ENCODE measurements around the gene SEBOX.

The SEBOX gene

DNA sequence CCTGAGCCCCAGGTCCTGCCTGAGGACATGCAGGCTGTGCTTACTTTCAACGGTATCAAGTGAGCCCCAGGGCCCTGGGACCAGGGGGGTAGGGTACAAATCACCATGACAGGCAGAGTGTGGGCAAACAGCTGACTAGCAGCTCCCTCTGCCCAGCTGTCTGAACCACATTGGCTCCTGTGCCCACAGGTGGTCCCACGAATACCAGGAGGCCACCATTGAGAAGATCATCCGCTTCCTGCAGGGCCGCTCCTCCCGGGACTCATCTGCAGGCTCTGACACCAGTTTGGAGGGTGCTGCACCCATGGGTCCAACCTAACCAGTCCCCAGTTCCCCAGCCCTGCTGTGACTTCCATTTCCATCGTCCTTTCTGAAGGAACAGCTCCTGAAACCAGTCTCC is 31.0 kb upstream of the SEBOX start:
- DNase-seq, result no peak
- intact Hi-C loops (cut with DNase I), result no loop called here

DNA sequence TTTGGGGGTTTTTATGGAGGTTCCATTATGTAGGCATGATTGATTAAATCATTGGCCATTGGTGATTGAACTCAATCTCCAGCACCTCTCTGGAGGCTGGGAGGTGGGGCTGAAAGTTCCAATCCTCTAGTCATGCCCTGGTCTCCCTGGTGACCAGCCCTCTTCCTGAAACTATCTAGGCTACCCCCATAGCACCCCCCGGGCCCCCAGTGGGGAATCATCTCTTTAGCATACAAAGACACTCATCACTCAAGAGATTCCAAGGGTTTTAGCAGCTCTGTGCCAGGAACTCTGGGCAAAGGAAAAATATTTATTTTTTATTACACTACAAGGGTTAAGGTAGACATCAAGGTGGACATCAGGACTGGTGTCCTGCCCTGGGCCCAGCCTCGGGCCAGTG is 30.4 kb upstream of the SEBOX start:
- no peak for DNase-seq

DNA sequence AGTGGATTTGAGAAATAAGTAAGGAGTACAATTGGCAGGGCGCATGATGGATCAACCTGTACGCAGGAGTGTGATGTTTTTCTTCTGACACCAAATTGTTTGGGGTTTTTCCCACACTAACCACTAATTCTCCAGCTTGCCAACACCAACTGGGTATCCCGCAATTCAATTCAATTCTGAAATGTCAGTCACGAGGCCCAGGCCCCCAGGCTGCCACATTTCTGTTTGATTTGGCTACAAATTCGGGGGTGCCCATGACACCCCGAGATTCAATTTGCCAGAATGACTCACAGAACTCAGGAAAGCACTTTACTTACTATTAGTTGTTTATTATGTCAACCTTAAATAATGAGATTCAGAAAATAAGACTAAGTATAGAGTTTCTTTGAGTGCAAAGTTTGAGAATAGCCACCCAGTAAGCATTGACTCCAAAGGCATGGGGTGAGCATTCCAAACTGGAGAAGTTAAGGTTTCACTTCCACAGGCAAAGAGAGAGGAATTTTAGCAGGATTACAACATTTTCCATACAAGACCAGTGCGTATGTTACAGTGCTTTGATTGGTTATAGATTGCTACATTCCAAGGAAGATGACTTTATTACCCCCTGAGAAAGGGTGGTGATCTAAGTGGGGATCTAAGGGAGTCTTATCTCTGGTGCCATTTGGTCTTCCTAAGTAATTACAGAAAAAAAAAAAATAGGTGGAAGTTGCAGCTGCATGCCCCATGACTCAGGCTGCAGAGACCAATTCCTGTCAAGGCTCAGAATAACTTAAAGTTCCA is 29.5 kb upstream of the SEBOX start:
- intact Hi-C loops (cut with DNase I), result no loop called here
- no peak for DNase-seq

More for the DNA sequence above, 30.4 kb upstream of the SEBOX start:
- intact Hi-C loops (cut with DNase I), result no loop called here

DNA sequence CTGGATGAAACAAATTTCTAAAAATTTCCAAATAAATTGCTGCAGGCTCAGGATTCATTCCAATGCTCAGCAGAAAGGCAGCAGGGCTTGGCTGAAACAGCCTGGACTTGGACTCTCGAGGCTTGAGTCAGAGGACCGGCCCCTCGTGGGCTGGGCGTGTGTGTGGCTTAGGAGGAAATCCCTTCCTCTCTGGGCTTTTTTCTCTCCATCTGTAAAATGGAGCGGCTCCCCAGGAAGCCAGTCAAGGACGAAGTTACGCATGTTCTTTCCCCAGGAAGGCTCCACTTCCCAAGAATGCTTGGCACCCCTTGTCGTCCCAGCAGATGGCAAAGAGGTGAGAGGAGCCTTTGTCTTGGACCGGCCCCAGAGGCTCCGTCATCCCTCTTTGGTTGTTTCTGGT is 27.5 kb upstream of the SEBOX start:
- intact Hi-C loops (cut with DNase I), result no loop called here

DNA sequence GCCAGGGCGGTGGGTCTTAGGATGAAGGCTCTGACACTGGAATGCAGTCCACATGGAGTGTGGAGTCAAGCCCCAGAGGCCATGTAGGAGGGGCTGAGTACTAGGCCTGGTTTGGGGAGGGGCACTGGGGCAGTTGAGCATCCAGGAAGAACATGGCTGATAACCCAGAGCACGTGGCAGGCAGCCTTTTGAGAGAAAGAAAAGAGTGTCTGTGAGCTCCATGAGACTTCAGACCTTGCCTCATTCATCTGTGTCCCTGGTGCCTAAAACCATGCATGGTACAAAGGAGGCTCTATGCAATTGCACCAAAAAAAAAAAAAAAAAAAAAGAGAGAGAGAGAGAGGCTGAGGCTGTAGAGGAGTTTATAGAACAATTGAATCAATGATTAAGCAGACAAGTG is 26.4 kb upstream of the SEBOX start:
- intact Hi-C loops (cut with DNase I), result no loop called here
- no peak for DNase-seq

More for the DNA sequence above, 27.5 kb upstream of the SEBOX start:
- no peak for DNase-seq

DNA sequence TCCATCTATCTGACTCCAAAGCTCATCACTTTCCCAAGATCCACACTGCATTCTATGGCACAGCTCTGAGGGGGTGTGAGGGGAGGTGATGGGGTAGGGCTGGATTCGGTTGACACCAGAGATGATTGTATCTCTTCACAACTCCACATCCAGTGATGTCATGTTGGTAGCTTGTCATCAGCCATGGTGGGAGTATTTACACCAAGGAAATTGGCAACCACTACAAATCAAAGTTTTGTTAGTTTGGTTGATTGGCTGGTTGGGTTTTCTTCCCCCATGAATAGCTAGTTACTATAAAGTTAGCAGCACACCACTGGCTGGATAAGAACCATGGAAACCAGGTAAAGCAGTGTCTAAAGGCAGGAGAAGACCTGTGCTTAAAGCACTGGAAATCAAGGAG is 26.0 kb upstream of the SEBOX start:
- DNase-seq, result no peak
- intact Hi-C loops (cut with DNase I), result no loop called here

DNA sequence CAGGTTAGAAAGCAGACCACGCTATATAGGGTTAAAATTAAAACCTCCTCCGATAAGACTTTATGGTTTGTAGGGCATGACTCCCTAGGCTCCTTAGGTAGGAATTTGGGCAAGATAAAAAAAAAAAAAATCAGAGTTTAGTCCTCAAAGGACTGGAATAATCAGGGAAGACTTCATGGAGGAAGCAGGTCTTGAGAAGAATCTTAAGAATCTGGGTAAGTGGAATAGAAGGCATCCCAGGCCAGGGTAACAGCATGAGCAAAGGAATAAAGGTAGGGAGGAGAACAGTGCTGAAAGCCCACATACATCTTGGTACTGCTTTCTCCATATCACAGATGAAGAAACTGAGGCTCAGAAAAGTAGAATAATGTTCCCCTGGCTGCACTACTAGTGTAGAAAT is 25.6 kb upstream of the SEBOX start:
- intact Hi-C loops (cut with DNase I), result no loop called here
- no peak for DNase-seq

DNA sequence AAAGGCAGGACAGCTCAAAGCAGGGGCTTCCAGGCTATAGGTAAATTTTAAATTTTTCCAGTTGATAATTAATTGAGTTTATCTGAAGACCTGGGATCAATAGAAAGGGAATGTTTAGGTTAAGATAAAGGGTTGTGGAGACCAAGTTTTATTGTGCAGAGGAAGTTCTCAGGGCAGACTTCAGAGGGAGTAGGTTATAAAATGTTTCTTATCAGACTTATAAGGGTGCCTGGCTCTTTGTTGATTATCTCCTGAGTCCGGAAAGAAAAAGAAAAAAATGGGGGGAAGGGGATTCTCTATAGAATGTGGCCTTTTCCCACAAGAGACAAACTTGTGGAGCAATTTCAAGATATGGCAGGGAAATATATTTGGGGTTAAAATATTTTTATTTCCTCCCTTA is 25.1 kb upstream of the SEBOX start:
- intact Hi-C loops (cut with DNase I), result no loop called here
- no peak for DNase-seq

DNA sequence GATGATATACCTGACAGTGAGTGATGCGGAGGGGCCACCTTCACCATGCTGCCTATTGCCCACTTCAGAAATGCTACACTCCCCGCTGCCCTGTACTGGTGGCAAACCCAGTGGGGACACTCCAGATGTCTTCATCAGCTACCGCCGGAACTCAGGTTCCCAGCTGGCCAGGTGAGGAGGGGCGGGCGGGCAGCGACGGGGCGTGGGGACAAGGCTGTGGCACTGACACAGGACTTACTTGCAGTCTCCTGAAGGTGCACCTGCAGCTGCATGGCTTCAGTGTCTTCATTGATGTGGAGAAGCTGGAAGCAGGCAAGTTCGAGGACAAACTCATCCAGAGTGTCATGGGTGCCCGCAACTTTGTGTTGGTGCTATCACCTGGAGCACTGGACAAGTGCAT is 23.1 kb upstream of the SEBOX start:
- peak in 1 of 42 donors; percentile 10 for DNase-seq
- intact Hi-C loops (cut with DNase I), result no loop called here

DNA sequence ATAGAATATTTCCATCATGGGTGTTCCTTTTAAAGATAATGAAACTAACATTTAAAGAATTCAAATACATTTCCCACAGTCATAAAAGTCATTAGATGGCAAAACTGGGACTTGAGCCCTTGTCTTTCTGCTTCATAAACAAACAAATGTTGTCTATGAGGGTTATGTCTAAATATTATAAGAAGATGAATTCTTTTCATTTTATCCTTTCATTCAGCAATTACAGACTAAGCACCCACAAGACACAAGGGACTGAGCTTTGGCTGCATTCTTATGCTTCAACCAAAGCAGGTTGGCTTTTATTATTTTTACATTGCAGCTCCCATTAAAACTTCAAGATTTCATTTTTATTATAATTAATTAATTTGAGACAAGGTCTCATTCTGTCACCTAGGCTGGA is 21.4 kb upstream of the SEBOX start:
- DNase-seq, result no peak
- intact Hi-C loops (cut with DNase I), result no loop called here

DNA sequence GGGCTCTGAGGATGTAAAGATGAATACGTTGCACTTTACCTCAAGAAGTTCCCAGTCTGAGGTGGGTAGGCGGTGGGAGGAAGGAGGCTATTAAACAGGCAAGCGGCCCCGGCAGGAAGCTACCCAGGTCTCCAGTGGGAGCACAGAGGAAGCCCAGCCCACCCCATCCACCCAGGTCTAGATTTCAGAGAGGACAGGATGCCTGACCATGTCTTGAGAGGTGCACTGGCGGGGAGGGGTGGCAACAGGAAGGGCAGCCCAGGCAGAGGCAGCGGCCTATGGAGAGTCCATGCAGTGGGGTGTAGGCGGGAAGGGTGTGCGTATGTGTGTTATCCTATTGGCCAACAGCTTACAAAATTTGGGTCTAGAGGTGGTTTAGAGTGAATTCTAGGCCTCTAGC is 20.4 kb upstream of the SEBOX start:
- peak in 1 of 42 donors; percentile 30 for DNase-seq
- intact Hi-C loops (cut with DNase I), result no loop called here

DNA sequence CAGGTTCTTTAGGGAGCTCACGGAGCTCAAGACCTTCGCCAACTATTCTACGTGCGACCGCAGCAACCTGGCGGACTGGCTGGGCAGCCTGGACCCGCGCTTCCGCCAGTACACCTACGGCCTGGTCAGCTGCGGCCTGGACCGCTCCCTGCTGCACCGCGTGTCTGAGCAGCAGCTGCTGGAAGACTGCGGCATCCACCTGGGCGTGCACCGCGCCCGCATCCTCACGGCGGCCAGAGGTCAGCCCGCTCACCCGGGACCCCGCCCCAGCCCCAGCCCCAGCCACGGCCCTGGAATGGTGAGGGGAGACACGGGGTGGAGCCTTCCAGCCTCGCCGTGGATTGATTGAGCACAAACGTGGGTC is 20.0 kb upstream of the SEBOX start:
- peak in 2 of 42 donors; percentile 12 to 22 for DNase-seq

DNA sequence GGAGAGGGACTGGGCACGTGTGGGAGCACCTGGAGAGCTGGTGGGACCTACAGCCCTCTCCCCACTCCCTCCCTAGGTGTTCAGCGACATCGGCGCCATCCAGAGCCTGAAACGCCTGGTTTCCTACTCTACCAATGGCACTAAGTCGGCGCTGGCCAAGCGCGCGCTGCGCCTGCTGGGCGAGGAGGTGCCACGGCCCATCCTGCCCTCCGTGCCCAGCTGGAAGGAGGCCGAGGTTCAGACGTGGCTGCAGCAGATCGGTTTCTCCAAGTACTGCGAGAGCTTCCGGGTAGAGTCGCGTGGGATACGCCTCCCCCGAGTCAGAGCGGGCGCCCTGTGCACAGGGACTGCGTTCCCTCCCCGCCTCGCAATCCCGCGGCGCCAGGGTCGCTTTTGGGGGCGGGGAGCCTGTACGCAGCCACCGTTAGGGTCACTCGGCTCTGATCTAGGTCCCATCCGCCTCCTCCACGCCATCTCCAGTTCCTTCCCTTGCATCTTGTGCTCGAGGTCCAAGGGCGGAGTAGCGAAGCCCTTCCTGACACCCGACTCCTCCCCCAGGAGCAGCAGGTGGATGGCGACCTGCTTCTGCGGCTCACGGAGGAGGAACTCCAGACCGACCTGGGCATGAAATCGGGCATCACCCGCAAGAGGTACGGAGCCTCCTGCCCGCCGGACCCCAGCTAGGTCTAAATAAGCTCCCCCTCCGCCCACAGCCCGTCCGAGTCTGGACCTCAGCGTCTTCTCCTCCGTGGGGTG is 19.5 kb upstream of the SEBOX start:
- DNase-seq, result peak in 31 of 42 donors; percentile 26 to 77 (median 52)
- intact Hi-C loops (cut with DNase I), result no loop called here

More for the DNA sequence above, 20.0 kb upstream of the SEBOX start:
- intact Hi-C loops (cut with DNase I), result no loop called here

DNA sequence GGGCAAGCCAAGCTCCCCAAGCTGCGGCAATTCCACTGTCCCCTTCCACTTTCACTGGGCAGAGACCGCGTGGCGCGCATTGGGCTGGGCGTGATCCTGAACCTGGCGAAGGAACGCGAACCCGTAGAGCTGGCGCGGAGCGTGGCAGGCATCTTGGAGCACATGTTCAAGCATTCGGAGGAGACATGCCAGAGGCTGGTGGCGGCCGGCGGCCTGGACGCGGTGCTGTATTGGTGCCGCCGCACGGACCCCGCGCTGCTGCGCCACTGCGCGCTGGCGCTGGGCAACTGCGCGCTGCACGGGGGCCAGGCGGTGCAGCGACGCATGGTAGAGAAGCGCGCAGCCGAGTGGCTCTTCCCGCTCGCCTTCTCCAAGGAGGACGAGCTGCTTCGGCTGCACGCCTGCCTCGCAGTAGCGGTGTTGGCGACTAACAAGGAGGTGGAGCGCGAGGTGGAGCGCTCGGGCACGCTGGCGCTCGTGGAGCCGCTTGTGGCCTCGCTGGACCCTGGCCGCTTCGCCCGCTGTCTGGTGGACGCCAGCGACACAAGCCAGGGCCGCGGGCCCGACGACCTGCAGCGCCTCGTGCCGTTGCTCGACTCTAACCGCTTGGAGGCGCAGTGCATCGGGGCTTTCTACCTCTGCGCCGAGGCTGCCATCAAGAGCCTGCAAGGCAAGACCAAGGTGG is 16.3 kb upstream of the SEBOX start:
- DNase-seq, result peak in 26 of 42 donors; percentile 12 to 73 (median 52)
- intact Hi-C loops (cut with DNase I), result no loop called here

DNA sequence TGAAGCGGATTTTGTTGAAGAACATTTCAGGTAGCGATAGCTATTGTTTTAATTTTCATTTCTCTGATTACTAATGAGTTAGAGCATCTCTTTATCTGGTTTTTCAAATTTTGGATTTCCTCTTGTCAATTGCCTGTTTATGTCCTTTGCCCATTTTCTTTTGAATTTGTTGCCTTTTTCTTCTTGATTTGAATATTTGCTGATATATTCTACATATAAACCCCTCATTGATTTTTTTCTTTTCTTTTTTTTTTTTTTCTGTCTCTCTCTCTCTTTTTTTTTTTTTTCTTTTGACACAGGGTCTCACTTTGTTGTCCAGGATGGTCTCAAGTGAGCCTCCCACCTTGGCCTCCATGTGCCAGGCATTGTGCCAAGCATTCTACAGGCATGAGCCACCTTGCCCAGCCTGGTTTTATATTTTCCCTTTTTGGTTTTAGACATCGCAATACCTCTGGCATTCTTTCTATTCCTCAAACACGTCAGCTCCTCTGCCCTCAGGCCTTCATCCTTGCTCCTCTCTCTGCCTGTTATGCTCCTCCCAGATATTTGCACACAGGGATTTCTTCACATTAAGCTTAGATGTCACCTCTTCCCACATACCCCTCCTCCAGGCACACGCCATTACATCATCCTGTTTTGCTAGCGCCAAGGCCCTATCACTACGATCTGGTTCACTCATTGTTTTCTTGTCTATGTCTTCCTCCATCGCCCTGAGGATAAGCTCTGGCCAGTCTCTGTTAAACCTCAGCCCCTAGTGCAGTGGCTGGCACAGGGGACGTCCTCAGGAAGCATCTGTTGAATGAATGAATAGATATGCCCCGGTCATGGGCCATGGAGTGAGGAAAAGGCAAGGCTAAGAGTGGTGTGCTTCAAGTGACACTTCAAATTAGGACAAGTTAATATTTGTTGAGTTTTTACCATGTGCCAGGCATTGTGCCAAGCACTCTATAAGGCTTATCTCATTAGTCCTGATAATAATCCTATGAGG is 15.1 kb upstream of the SEBOX start:
- DNase-seq, result peak in 12 of 42 donors; percentile 33 to 66 (median 55)
- intact Hi-C loops (cut with DNase I), result no loop called here

DNA sequence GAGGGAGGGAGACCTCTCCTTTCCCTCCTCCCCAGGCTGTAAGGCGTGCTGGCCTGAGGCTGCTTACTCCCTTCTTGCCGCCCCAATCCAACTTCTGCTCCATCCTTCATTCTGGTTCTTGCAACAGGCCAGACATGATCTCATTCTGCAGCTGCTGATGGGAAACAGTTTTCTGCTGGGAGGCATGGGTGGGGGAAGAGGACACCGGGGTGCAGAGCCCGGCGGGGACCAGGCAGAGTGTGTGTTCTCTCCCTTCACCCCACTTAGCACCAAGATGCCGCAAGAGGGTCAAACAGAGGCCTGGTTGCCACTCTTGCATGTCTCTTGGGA is 7.9 kb upstream of the SEBOX start:
- intact Hi-C loops (cut with DNase I), result no loop called here

DNA sequence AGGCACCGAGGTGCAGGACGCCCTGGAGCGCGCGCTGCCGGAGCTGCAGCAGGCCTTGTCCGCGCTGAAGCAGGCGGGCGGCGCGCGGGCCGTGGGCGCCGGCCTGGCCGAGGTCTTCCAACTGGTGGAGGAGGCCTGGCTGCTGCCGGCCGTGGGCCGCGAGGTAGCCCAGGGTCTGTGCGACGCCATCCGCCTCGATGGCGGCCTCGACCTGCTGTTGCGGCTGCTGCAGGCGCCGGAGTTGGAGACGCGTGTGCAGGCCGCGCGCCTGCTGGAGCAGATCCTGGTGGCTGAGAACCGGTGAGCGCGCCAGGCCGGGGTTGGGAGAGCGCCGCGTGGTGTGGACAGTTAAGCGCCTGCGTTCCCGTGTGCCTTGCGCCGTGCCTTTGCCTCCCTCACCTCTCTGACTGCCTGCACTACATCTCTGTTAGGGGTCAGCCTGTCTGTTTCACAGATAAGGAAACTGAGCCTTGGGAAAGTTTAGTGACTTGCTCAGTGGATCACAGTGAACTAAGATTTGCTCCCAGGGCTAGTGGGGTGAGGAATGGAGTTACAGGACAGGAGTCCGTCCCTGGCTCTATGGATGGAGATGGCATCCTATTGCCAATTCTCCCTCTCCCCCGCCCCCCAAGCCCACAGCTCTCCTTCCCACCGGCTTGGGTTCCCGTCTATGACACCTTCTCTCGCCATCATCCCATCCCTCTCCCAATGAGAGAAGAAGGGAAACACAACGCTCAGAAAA is 7.4 kb upstream of the SEBOX start:
- peak in 35 of 42 donors; percentile 23 to 71 (median 54) for DNase-seq
- intact Hi-C loops (cut with DNase I), result no loop called here

More for the DNA sequence above, 7.9 kb upstream of the SEBOX start:
- DNase-seq, result peak in 1 of 42 donors; percentile 10

Data from head of caudate nucleus (tissue), 42 donors.